ENCODE measurements around the gene GFPT1.

GRCh38 chr2:69368588-69368987 is 18.4 kb downstream of the GFPT1 start:
- TF ChIP-seq CTCF (conservative IDR thresholded peaks at IDR 0.05; ENCODE audit: low read depth in 2 of 2) (no peak), ZNF114 (CRISPR knock-in tag; IDR thresholded peaks at IDR 0.05) (no peak), EZH2phosphoT487 (IDR thresholded peaks at IDR 0.05; ENCODE audit: unreplicated experiment) (no peak), CREB1 (CRISPR knock-in tag; IDR thresholded peaks at IDR 0.05; ENCODE audit: low read depth) (no peak)

All from GM23338 (cell line).